K562 treated with DMSO at 1 percent for 24 hours (cell line): ENCODE data around the gene TFAP2A. TPM values are rescaled to one million over a fixed set of nuclear protein-coding genes. Genes with fewer than 3 reads are reported as not detected.

Experiments used
- total RNA-seq: library from RNA; unstranded; fragments of 300-600 nt; gene quantifications from 2 replicates; pipeline ENCODE4 v1.2.3, GENCODE V29; 2022; ENCODE audit warnings: low read depth; ENCODE audit not compliant: insufficient read depth

Gene TFAP2A
- 0.31 and 0.50 TPM in 2 replicates for total RNA-seq

DNA sequence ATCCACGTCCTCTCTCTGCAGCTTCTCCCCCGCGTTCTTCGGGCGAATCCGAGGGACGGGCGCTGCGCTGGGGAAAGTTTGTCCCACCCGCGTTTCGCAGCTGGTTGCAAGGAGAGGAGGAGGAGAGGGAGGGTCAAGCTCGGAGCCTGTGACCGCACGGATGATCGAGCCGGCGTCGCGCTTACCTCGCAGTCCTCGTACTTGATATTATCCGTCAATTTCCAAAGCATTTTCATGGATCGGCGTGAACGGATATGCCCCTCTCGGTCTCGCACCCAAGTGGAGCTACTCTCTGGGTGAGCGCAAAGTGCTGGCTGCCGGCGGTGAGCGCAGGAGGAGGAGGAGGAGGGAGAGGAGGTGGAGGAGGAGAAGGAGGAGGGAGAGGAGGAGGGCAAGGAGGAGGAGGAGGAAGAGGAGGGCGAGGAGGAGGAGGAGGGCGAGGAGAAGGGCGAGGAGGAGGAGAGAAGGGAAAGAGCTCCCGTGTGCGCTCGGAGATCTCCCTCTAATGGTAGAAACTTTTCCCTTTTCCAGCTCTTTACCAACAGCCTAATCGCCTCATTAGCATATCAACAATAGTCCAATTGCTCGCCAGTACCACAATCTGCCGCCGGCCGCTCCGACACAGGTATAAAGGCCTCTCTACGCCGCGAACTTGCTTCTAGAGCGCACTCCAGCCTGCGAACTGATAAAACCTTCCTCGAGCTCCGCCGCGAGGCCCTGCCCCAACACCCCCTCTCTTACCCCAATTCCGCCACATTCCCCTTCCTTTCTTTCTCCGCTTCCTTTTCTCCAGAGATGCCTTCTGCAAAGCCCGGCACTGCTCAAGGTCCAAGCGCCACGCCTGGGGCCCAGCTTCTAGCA lies at the start of gene TFAP2A:
TFAP2A (minus strand) TSS at position 319 of the 861 bp plus-strand sequence; CDS start at position 236, 83 bp downstream.

Other genes with a start within 250 kb of the TFAP2A start
- 2.2 and 3.2 TPM in 2 replicates for gene GCNT2, start 106.3 kb upstream of the TFAP2A start, total RNA-seq